Articular chondrocyte of knee joint (primary cell): ENCODE measurements around the gene PPDPF. TPM values are rescaled to one million over a fixed set of nuclear protein-coding genes. Genes with fewer than 3 reads are reported as not detected.

Experiments
- total RNA-seq: library from RNA; depleted of rRNA; stranded (reverse); fragments of >200 nt; gene quantifications from 2 replicates; pipeline ENCODE4 v1.2.3, GENCODE V29; 2012

Gene PPDPF, protein sequence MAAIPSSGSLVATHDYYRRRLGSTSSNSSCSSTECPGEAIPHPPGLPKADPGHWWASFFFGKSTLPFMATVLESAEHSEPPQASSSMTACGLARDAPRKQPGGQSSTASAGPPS
- 114 and 116 TPM in 2 replicates for total RNA-seq

GRCh38 chr20:63520504-63520933, at the start of gene PPDPF:
Gene PPDPF, plus strand, starts transcription at chr20:63520765. Its CDS starts 544 bp downstream, at chr20:63521309.

GRCh38 chr20:63471981-63472831, 48.4 kb upstream of the PPDPF start, which contains the start of gene KCNQ2:
Gene KCNQ2, minus strand, starts transcription at chr20:63472655. Its CDS starts 192 bp downstream, at chr20:63472463.

GRCh38 chr20:63498960-63499337, 21.6 kb upstream of the PPDPF start, which contains the start of gene EEF1A2:
Gene EEF1A2, minus strand, starts transcription at chr20:63499083. Its CDS starts 1,320 bp downstream, at chr20:63497763.

DNA sequence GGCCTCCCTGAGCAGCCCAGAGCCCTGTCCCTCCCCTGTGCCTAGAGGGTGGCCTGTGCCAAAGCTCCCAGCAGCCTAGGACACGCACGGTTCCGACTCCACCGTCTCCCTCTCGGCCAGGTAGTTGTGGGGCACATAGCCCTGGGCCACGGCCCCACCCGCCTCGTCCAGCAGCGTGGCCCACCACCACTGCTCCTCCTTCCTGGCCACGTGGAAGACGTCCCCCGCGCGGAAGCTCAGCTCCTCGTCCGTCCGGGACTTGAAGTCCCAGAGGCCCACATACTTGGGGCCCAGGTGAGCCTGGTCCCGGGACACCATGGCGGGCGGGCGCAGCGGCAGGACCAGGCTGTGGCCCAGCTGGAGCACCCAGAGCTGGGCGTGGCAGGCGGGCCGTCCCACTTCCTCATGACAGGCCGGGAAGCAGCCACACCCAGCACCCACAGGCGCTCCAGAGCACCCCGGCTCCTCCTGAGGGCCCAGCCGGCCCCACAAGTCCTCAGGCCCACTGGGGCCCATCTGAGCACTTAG, 16.5 kb downstream of the PPDPF start, which contains the start of gene PTK6:
PTK6 (minus strand) TSS at position 380 of the 528 bp plus-strand sequence; CDS start at position 318, 62 bp downstream.

GRCh38 chr20:63547725-63548480, 27.3 kb downstream of the PPDPF start, which contains the start of gene SRMS:
Gene SRMS, minus strand, starts transcription at chr20:63547749. Its CDS starts 286 bp downstream, at chr20:63547463.

GRCh38 chr20:63553933-63554290, 33.3 kb downstream of the PPDPF start, which contains the start of gene FNDC11:
Gene FNDC11, plus strand, starts transcription at chr20:63554159. Its CDS starts 1,505 bp downstream, at chr20:63555664.

Other genes starting within 250 kb of the PPDPF start
- gene ARFGAP1, start 248.0 kb upstream of the PPDPF start, total RNA-seq: 49.9 and 59.8 TPM in 2 replicates
- not detected in 2 replicates for gene COL20A1, start 227.6 kb upstream of the PPDPF start, total RNA-seq
- not detected in 2 replicates for gene CHRNA4, start 159.4 kb upstream of the PPDPF start, total RNA-seq
- under 0.01 TPM in 1 of 2 replicates, not detected in the other for gene KCNQ2, start 48.1 kb upstream of the PPDPF start, total RNA-seq
- 0.13 TPM in 1 of 2 replicates, not detected in the other for gene EEF1A2, start 21.7 kb upstream of the PPDPF start, total RNA-seq
- 0.11 and 0.13 TPM in 2 replicates for gene PTK6, start 16.6 kb downstream of the PPDPF start, total RNA-seq
- not detected in 2 replicates for gene SRMS, start 27.0 kb downstream of the PPDPF start, total RNA-seq
- 0.22 and 0.26 TPM in 2 replicates for gene FNDC11, start 33.4 kb downstream of the PPDPF start, total RNA-seq
- 23.5 and 30.4 TPM in 2 replicates for gene HELZ2, start 53.5 kb downstream of the PPDPF start, total RNA-seq
- gene GMEB2, start 106.3 kb downstream of the PPDPF start, total RNA-seq: 8.6 and 9.0 TPM in 2 replicates
- 9.8 and 11.6 TPM in 2 replicates for gene STMN3, start 132.7 kb downstream of the PPDPF start, total RNA-seq
- 11.0 and 12.2 TPM in 2 replicates for gene RTEL1, start 137.5 kb downstream of the PPDPF start, total RNA-seq
- 2.9 and 5.4 TPM in 2 replicates for gene TNFRSF6B, start 175.9 kb downstream of the PPDPF start, total RNA-seq
- 23.0 and 23.5 TPM in 2 replicates for gene ARFRP1, start 187.2 kb downstream of the PPDPF start, total RNA-seq
- 14.5 and 15.0 TPM in 2 replicates for gene ZGPAT, start 187.3 kb downstream of the PPDPF start, total RNA-seq
- gene LIME1, start 215.9 kb downstream of the PPDPF start, total RNA-seq: 1.3 and 1.6 TPM in 2 replicates
- 33.6 and 34.5 TPM in 2 replicates for gene SLC2A4RG, start 219.0 kb downstream of the PPDPF start, total RNA-seq